Chondrocyte (in vitro differentiated cells): ENCODE results near the gene SMPDL3B. TPM values are rescaled to one million over a fixed set of nuclear protein-coding genes. Genes with fewer than 3 reads are reported as not detected.

ENCODE experiments used
- DNase-seq: peaks from one replicate; pipeline ENCODE4 v3.0.0; 2021; ENCODE audit warnings: mixed read lengths, low spot score
- H3K27ac Mint-ChIP-seq: one replicate; pipeline ENCODE4 v1.8.0; 2021; ENCODE audit warnings: mild to moderate bottlenecking, moderate library complexity, mixed read lengths; ENCODE audit not compliant: unreplicated experiment
- H3K27me3 Mint-ChIP-seq: 2 replicates; pipeline ENCODE4 v1.8.0; 2021; ENCODE audit warnings: low read depth, mixed read lengths
- H3K36me3 Mint-ChIP-seq: 2 replicates; pipeline ENCODE4 v1.8.0; 2021; ENCODE audit warnings: low read depth, mixed read lengths
- H3K4me1 Mint-ChIP-seq: 2 replicates; pipeline ENCODE4 v1.8.0; 2021; ENCODE audit warnings: low read depth, mild to moderate bottlenecking, mixed read lengths
- H3K4me3 Mint-ChIP-seq: one replicate; pipeline ENCODE4 v1.8.0; 2021; ENCODE audit warnings: mild to moderate bottlenecking, moderate library complexity, mixed read lengths; ENCODE audit not compliant: unreplicated experiment
- H3K9me3 Mint-ChIP-seq: 2 replicates; pipeline ENCODE4 v1.8.0; 2021; ENCODE audit warnings: low read depth, mixed read lengths
- total RNA-seq: library from RNA; stranded (reverse); gene quantifications from 3 replicates; pipeline ENCODE4 v1.2.1, GENCODE V29; 2021
- TF ChIP-seq, protein P1 (sequence below): fragments of 200-600 bp; sonication (generic); IDR thresholded peaks from 2 replicates; pipeline ENCODE4 v1.5.0; 2021; ENCODE audit warnings: antibody characterized with exemption, mild to moderate bottlenecking, moderate library complexity

The SMPDL3B gene
- total RNA-seq, 1 donor from 2014 or later, result 0.15 TPM

DNA sequence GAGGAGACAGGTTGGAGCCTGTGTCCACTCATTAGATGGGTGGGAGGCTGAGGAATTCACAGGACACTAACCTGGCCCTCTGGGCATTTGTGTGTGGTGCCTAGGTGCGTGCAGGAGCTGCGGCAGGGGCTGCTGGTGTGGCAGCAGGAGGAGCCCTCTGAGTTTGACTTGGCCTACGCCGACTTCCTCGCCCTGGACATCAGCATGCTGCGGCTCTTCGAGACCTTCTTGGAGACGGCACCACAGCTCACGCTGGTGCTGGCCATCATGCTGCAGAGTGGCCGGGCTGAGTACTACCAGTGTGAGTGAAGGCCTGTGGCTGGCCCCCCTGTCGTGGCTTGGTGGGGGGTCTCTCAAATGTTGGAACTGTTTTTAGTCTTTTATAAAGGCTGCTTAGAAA is 28.6 kb downstream of the SMPDL3B start:
- Mint-ChIP-seq H3K27me3 (no peaks in the 10 kb centered on the region), H3K9me3 (no peaks in the 10 kb centered on the region), H3K4me1 (peaks cover 25% of the 10 kb centered on the region), H3K36me3 (peaks cover 16% of the 10 kb centered on the region), H3K4me3 (no peak overlapping the region), H3K27ac (no peak overlapping the region)
- DNase-seq, result no peak
- TF ChIP-seq, protein P1, sequence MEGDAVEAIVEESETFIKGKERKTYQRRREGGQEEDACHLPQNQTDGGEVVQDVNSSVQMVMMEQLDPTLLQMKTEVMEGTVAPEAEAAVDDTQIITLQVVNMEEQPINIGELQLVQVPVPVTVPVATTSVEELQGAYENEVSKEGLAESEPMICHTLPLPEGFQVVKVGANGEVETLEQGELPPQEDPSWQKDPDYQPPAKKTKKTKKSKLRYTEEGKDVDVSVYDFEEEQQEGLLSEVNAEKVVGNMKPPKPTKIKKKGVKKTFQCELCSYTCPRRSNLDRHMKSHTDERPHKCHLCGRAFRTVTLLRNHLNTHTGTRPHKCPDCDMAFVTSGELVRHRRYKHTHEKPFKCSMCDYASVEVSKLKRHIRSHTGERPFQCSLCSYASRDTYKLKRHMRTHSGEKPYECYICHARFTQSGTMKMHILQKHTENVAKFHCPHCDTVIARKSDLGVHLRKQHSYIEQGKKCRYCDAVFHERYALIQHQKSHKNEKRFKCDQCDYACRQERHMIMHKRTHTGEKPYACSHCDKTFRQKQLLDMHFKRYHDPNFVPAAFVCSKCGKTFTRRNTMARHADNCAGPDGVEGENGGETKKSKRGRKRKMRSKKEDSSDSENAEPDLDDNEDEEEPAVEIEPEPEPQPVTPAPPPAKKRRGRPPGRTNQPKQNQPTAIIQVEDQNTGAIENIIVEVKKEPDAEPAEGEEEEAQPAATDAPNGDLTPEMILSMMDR, result no peak

DNA sequence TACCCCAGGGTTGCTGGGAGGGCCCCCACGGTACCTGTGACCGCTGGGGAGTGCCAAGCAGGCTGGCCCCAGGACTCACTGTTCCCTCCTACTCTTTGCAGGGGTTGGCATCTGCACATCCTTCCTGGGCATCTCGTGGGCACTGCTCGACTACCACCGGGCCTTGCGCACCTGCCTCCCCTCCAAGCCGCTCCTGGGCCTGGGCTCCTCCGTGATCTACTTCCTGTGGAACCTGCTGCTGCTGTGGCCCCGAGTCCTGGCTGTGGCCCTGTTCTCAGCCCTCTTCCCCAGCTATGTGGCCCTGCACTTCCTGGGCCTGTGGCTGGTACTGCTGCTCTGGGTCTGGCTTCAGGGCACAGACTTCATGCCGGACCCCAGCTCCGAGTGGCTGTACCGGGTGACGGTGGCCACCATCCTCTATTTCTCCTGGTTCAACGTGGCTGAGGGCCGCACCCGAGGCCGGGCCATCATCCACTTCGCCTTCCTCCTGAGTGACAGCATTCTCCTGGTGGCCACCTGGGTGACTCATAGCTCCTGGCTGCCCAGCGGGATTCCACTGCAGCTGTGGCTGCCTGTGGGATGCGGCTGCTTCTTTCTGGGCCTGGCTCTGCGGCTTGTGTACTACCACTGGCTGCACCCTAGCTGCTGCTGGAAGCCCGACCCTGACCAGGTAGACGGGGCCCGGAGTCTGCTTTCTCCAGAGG is 31.8 kb downstream of the SMPDL3B start:
- TF ChIP-seq, protein P1, result no peak
- H3K36me3 Mint-ChIP-seq, result peaks cover 18% of the 10 kb centered on the region
- H3K27ac Mint-ChIP-seq, result no peak overlapping the region
- H3K27me3 Mint-ChIP-seq, result no peaks in the 10 kb centered on the region
- DNase-seq, result no peak
- H3K4me3 Mint-ChIP-seq, result no peak overlapping the region
- H3K9me3 Mint-ChIP-seq, result no peaks in the 10 kb centered on the region
- H3K4me1 Mint-ChIP-seq, result peaks cover 25% of the 10 kb centered on the region

DNA sequence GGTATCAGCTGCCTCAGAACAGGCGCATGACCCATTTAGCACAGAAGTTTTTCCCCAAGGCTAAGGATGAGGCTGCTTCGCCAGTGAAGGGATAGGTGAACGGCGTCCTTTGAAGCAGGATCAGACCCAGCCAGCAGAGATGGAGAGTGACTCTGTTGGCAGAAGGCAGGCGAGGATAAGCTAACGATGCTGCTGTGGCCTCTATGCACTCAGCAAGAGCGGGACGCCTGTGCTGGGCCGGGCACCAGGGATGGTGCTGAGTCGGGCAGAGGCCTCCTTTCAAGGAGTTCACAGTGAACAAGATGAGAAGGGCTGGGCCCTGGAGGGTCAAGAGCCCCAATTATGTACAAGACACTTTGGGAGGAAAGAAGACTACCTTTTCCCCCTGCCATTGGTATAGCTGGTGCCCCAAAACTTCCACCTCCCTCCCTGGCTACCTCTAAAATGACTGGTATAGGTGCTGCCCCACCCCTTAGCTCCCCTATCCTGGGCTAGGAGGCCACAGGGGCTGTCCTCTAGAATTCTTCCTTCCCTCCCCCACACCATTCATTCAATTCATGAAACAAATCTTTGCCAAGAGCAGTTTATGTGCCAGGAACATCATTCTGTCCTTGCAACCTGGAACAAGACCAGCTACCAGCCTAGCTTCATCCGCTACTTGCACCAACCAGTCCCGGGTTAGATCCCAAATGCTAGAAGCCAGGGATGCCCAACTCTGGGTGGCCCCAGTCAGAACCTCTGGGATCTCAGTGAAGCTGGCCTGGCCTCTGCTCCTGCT is 32.5 kb downstream of the SMPDL3B start:
- Mint-ChIP-seq H3K4me1 (peaks cover 27% of the 10 kb centered on the region), H3K36me3 (peaks cover 18% of the 10 kb centered on the region), H3K27ac (no peak overlapping the region), H3K4me3 (no peak overlapping the region), H3K9me3 (no peaks in the 10 kb centered on the region), H3K27me3 (no peaks in the 10 kb centered on the region)
- DNase-seq, result no peak
- TF ChIP-seq, protein P1, result no peak

DNA sequence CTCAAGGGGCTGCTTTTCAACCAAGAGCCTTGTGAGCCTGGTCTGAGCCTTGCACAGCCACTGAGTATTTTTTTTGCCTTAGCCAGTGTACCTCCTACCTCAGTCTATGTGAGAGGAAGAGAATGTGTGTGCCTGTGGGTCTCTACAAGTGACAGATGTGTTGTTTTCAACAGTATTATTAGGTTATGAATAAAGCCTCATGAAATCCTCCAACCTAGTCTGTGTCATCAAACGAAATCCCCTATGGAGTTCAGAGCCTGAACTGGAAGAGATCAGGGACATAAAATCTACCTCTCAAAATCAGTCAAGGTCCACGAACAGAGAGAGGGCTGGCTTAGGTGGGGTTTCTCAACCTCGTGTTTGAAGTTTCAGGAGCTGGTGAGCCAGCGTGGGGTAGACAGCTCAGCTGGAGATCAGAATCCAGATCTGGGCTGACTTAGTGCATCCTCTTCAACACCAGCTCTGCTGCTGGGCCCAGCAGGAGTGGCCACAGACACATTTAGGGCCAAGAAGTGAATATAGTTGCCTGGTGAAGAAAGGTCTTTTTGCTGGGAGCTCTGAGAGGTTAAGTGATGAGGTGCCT is 33.2 kb downstream of the SMPDL3B start:
- Mint-ChIP-seq H3K27ac (peak overlapping the region; percentile 55), H3K4me1 (peaks cover 30% of the 10 kb centered on the region), H3K36me3 (peaks cover 18% of the 10 kb centered on the region), H3K4me3 (no peak overlapping the region), H3K9me3 (no peaks in the 10 kb centered on the region), H3K27me3 (no peaks in the 10 kb centered on the region)
- DNase-seq, result no peak
- TF ChIP-seq, protein P1, result no peak

DNA sequence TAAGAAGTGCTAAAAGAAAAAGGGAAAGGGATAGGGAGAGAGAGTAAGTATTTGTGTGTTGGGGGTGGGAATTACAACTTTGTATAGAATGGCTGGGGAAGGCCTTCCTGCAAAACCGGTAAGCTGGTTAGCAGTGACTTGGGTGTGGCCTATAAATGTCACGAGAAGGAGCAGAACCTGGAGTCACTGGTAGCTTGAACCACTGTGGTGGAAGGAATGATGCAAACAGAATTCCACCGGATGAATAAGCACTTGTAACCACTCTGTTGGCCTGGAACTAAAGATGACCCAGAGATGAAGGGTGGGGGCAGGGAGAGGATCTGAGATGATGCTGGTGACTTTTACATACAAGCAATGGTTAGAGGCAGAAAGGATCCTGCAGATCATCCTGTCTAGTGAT is 33.9 kb downstream of the SMPDL3B start:
- TF ChIP-seq, protein P1, result no peak
- Mint-ChIP-seq H3K4me1 (peaks cover 30% of the 10 kb centered on the region), H3K9me3 (no peaks in the 10 kb centered on the region), H3K27ac (peak overlapping the region; percentile 55), H3K36me3 (peaks cover 22% of the 10 kb centered on the region), H3K4me3 (no peak overlapping the region), H3K27me3 (no peaks in the 10 kb centered on the region)
- DNase-seq, result no peak
